Measurements from ENCODE around the gene DDX6.

Gene DDX6

GRCh38 chr11:118705111-118705741, 85.7 kb downstream of the DDX6 start:
- DNase-seq (ENCODE audit: low read depth) = no peak

- DNase-seq (ENCODE audit: low read depth) = no peak
These were observed 87.3 kb downstream of the DDX6 start for GRCh38 chr11:118703563-118704106.

GRCh38 chr11:118699506-118700220, 91.3 kb downstream of the DDX6 start:
- no peak for DNase-seq (ENCODE audit: low read depth)

Measured in stimulated activated CD4-positive, alpha-beta T cell treated with anti-CD3 and anti-CD28 coated beads, Interleukin-2, amount 100 ng/mL, for 4 hours (primary cell).